Measurements from ENCODE around the gene RYR1. TPM values are rescaled to one million over a fixed set of nuclear protein-coding genes. Genes with fewer than 3 reads are reported as not detected.
"Not testable (repeated sequence)": the region's sequence is repeated elsewhere in the genome, so short reads cannot be mapped to it uniquely, and the experiment has no call there.

Gene RYR1
- total RNA-seq, 4 donors from 2014 or later: 0.82 to 1.6 (median 1.5) TPM

DNA sequence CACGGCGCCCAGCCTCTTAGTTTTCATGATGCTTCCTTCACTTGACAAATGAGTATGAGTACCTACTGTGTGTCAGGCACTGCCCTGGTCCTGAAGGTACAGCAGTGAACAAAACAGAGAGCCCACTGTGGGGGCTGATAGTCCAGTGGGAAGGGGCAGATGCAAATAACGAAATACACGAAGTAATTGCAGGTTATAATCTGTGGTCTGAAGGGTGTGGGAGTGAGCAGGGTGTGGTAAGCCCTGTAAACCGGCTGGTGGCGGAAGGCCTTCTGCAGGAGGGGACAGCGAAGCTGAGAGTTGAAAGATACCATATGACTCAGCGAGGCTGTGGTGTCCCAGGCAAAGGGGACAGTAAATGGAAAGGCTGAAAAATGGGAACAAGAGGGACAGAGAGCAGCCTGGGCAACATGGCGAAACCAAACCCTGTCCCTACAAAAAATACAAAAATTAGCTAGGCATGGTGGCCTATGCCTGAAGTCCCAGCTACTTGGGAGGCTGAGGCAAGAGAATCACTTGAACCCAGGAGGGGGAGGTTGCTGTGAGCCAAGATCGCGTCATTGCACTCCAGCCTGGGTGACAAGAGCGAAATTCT, 123.8 kb downstream of the RYR1 start:
- Histone ChIP-seq H3K36me3 (no peaks in the 10 kb centered on the region), H3K4me3 (no peak overlapping the region), H3K9me3 (peaks cover 0 to 9% (median 0%) of the 10 kb centered on the region in 3 donors), H3K27me3 (peaks cover 39% of the 10 kb centered on the region), H3K27ac (no peak overlapping the region), H3K4me1 (no peaks in the 10 kb centered on the region)
- no peak for TF ChIP-seq POLR2A (IDR thresholded peaks at IDR 0.05)
- no peak for TF ChIP-seq CTCF (IDR thresholded peaks at IDR 0.05)
- no peak for TF ChIP-seq EP300 (IDR thresholded peaks at IDR 0.05)
- no peak for TF ChIP-seq POLR2AphosphoS5 (IDR thresholded peaks at IDR 0.05)
- ATAC-seq: no peak
- 68 to 84% methylated on average over 7 to 12 of the region's 12 CpGs for WGBS, 2 donors (ENCODE audit: low coverage in 1 of 2)

- not testable (repeated sequence) for H3K36me3 ChIP-seq, H3K9me3 ChIP-seq, H3K27ac ChIP-seq, ATAC-seq, H3K4me3 ChIP-seq, H3K4me1 ChIP-seq
- WGBS, 2 donors (ENCODE audit: low coverage in 1 of 2): 82 to 91% methylated on average over 4 to 7 of the region's 7 CpGs
- H3K27me3 ChIP-seq: peaks cover 40% of the 10 kb centered on the region
These were observed 125.4 kb downstream of the RYR1 start for GRCh38 chr19:38558933-38559332.

GRCh38 chr19:38559428-38560401, 126.2 kb downstream of the RYR1 start:
- WGBS, 2 donors (ENCODE audit: low coverage in 1 of 2): 65 to 72% methylated on average over 7 of the region's 13 CpGs
- no peaks in the 10 kb centered on the region for H3K36me3 ChIP-seq
- no peak overlapping the region for H3K4me3 ChIP-seq
- H3K27me3 ChIP-seq: peaks cover 41% of the 10 kb centered on the region
- peaks cover 0 to 9% (median 0%) of the 10 kb centered on the region in 3 donors for H3K9me3 ChIP-seq
- no peak overlapping the region for H3K27ac ChIP-seq
- ATAC-seq: no peak
- no peak for TF ChIP-seq POLR2AphosphoS5 (IDR thresholded peaks at IDR 0.05)
- no peak for TF ChIP-seq CTCF (IDR thresholded peaks at IDR 0.05)
- no peak for TF ChIP-seq POLR2A (IDR thresholded peaks at IDR 0.05)
- TF ChIP-seq EP300 (IDR thresholded peaks at IDR 0.05): no peak
- H3K4me1 ChIP-seq: no peaks in the 10 kb centered on the region

DNA sequence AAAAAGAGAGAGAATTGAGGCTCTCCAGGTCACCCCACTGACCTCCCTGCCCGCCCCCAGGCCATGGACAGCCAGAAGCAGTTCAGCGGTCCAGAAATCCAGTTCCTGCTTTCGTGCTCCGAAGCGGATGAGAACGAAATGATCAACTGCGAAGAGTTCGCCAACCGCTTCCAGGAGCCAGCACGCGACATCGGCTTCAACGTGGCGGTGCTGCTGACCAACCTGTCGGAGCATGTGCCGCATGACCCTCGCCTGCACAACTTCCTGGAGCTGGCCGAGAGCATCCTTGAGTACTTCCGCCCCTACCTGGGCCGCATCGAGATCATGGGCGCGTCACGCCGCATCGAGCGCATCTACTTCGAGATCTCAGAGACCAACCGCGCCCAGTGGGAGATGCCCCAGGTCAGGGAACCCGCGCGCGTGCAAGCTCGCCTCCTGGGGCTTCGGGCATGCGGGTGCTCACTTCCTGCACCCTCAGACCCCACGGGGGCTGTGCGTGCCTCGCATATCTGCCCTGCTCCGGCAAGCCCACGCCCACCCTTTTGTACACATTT, 127.6 kb downstream of the RYR1 start:
- no peak for ATAC-seq
- Histone ChIP-seq H3K4me1 (peaks cover 0 to 5% (median 0%) of the 10 kb centered on the region in 3 donors), H3K9me3 (peaks cover 0 to 9% (median 0%) of the 10 kb centered on the region in 3 donors), H3K4me3 (no peak overlapping the region), H3K27me3 (peaks cover 54% of the 10 kb centered on the region), H3K36me3 (no peaks in the 10 kb centered on the region), H3K27ac (no peak overlapping the region)
- 97% methylated on average over 7 of the region's 42 CpGs; no CpG with 5 or more reads in 1 of the 2 donors for WGBS, 2 donors (ENCODE audit: low coverage in 1 of 2)
- TF ChIP-seq EP300 (IDR thresholded peaks at IDR 0.05): no peak
- TF ChIP-seq CTCF (IDR thresholded peaks at IDR 0.05): no peak
- no peak for TF ChIP-seq POLR2AphosphoS5 (IDR thresholded peaks at IDR 0.05)
- TF ChIP-seq POLR2A (IDR thresholded peaks at IDR 0.05): no peak

GRCh38 chr19:38561658-38562057, 128.2 kb downstream of the RYR1 start:
- no peaks in the 10 kb centered on the region for H3K36me3 ChIP-seq
- ATAC-seq: no peak
- WGBS, 2 donors (ENCODE audit: low coverage in 1 of 2): 80 to 98% methylated on average over 8 to 11 of the region's 11 CpGs
- no peak for TF ChIP-seq POLR2A (IDR thresholded peaks at IDR 0.05)
- TF ChIP-seq POLR2AphosphoS5 (IDR thresholded peaks at IDR 0.05): no peak
- TF ChIP-seq EP300 (IDR thresholded peaks at IDR 0.05): no peak
- no peak for TF ChIP-seq CTCF (IDR thresholded peaks at IDR 0.05)
- no peak overlapping the region for H3K27ac ChIP-seq
- H3K4me3 ChIP-seq: no peak overlapping the region
- peaks cover 0 to 5% (median 0%) of the 10 kb centered on the region in 3 donors for H3K4me1 ChIP-seq
- peaks cover 0 to 9% (median 0%) of the 10 kb centered on the region in 3 donors for H3K9me3 ChIP-seq
- H3K27me3 ChIP-seq: peaks cover 57% of the 10 kb centered on the region

Data from gastroesophageal sphincter (tissue), 4 donors.